Effector CD8-positive, alpha-beta T cell (primary cell): Measurements from ENCODE around the gene CNPPD1.

Experiments used
- DNase-seq: peaks from one replicate; lab custom pipeline; 2025; lab: John Stamatoyannopoulos, UW
- total RNA-seq, 4 experiments: gene quantifications; one replicate each; lab custom pipeline; 2026; lab: John Stamatoyannopoulos, UW

CNPPD1 gene
- total RNA-seq: 91.6 to 120 (median 94.4) reads per million in 4 experiments

GRCh38 chr2:219176818-219177551, at the start of gene CNPPD1:
CNPPD1 (minus strand) TSS chr2:219176925; CDS start chr2:219176828, 97 bp downstream.
- DNase-seq: peak; percentile 70

GRCh38 chr2:219225350-219225749, 48.6 kb upstream of the CNPPD1 start:
- DNase-seq: no peak

GRCh38 chr2:219223831-219224610, 47.3 kb upstream of the CNPPD1 start:
- DNase-seq: no peak

GRCh38 chr2:219221957-219222518, 45.3 kb upstream of the CNPPD1 start:
- DNase-seq: no peak

- no peak for DNase-seq
These were observed 44.1 kb upstream of the CNPPD1 start for GRCh38 chr2:219220652-219221402.

- no peak for DNase-seq
These were observed 43.2 kb upstream of the CNPPD1 start for GRCh38 chr2:219219784-219220532.

- peak; percentile 84 for DNase-seq
These were observed 42.3 kb upstream of the CNPPD1 start, which contains the start of gene ABCB6 for GRCh38 chr2:219218732-219219701. ABCB6 (minus strand) TSS chr2:219218958; CDS start chr2:219218673, 285 bp downstream.

- DNase-seq: peak; percentile 45
These were observed 41.5 kb upstream of the CNPPD1 start for GRCh38 chr2:219218217-219218731.

GRCh38 chr2:219216535-219216915, 39.8 kb upstream of the CNPPD1 start:
- no peak for DNase-seq

GRCh38 chr2:219215871-219216534, 39.3 kb upstream of the CNPPD1 start:
- DNase-seq: no peak

- DNase-seq: no peak
These were observed 38.1 kb upstream of the CNPPD1 start for GRCh38 chr2:219214786-219215185.

- DNase-seq: no peak
These were observed 37.4 kb upstream of the CNPPD1 start for GRCh38 chr2:219214141-219214540.

GRCh38 chr2:219213486-219214071, 36.9 kb upstream of the CNPPD1 start:
- no peak for DNase-seq

GRCh38 chr2:219213026-219213415, 36.3 kb upstream of the CNPPD1 start:
- no peak for DNase-seq

- no peak for DNase-seq
These were observed 34.2 kb upstream of the CNPPD1 start for GRCh38 chr2:219210886-219211362.

GRCh38 chr2:219210196-219210885, 33.6 kb upstream of the CNPPD1 start:
- no peak for DNase-seq

GRCh38 chr2:219209236-219210195, 32.8 kb upstream of the CNPPD1 start:
- DNase-seq: no peak
